HepG2 (cell line): ENCODE measurements around the gene KIAA1958. TPM values are rescaled to one million over a fixed set of nuclear protein-coding genes. Genes with fewer than 3 reads are reported as not detected.

Source experiments
- AHR ChIP-seq: IDR thresholded peaks from 2 replicates; pipeline ENCODE4 v1.6.1; 2018; ENCODE audit warnings: missing genetic modification reagents, missing compliant biosample characterization
- GTF2F1 ChIP-seq: fragments of 150-350 bp; IDR thresholded peaks from 2 replicates; pipeline ENCODE4 v1.6.1; 2014; ENCODE audit warnings: low read length
- HDAC2 ChIP-seq: sonication (generic); formaldehyde crosslinking; IDR thresholded peaks from 2 replicates; pipeline ENCODE4 v1.4.0; 2020; ENCODE audit warnings: missing genetic modification reagents
- HMGXB4 ChIP-seq, 2 experiments: sonication (generic) in 1 of 2; formaldehyde crosslinking in 1 of 2; IDR thresholded peaks; 2 replicates each; pipeline versions ENCODE4 v1.4.0 to v1.6.1; 2018 to 2020; ENCODE audit warnings: missing genetic modification reagents in 2 of 2, borderline replicate concordance in 1 of 2, low read depth in 1 of 2, mild to moderate bottlenecking in 1 of 2, missing biosample characterization in 1 of 2
- KMT2B ChIP-seq: IDR thresholded peaks from 2 replicates; pipeline ENCODE4 v1.6.1; 2016; ENCODE audit warnings: missing genetic modification reagents, missing compliant biosample characterization
- MED1 ChIP-seq: sonication (generic); formaldehyde crosslinking; IDR thresholded peaks from 2 replicates; pipeline ENCODE4 v1.4.0; 2020; ENCODE audit warnings: missing genetic modification reagents
- PAWR ChIP-seq: sonication (generic); formaldehyde crosslinking; IDR thresholded peaks from 2 replicates; pipeline ENCODE4 v1.4.0; 2020; ENCODE audit warnings: missing genetic modification reagents, mild to moderate bottlenecking, borderline replicate concordance
- PLRG1 ChIP-seq: fragments of 450-650 bp; conservative IDR thresholded peaks from 2 replicates; pipeline ENCODE4 v1.6.1; 2016
- RBFOX2 ChIP-seq: fragments of 200-400 bp; formaldehyde crosslinking; IDR thresholded peaks from 2 replicates; pipeline ENCODE4 v1.6.1; 2017; ENCODE audit warnings: low read depth, mild to moderate bottlenecking, low read length
- REXO4 ChIP-seq: sonication (generic); formaldehyde crosslinking; IDR thresholded peaks from 2 replicates; pipeline ENCODE4 v1.8.0; 2022; ENCODE audit warnings: missing genetic modification reagents, mild to moderate bottlenecking, borderline replicate concordance
- RFXAP ChIP-seq: sonication (generic); formaldehyde crosslinking; IDR thresholded peaks from 2 replicates; pipeline ENCODE4 v1.4.0; 2020; ENCODE audit warnings: missing genetic modification reagents, borderline replicate concordance
- SMC3 ChIP-seq: IDR thresholded peaks from 2 replicates; pipeline ENCODE4 v1.6.1; 2011; ENCODE audit warnings: low read length, improper control_type of control experiment
- SNAPC2 ChIP-seq: sonication (generic); formaldehyde crosslinking; IDR thresholded peaks from 2 replicates; pipeline ENCODE4 v1.8.1; 2022; ENCODE audit warnings: mild to moderate bottlenecking, missing genetic modification reagents
- ZNF335 ChIP-seq: sonication (generic); formaldehyde crosslinking; IDR thresholded peaks from 2 replicates; pipeline ENCODE4 v1.4.0; 2020; ENCODE audit warnings: missing genetic modification reagents
- ZNF615 ChIP-seq: sonication (generic); formaldehyde crosslinking; IDR thresholded peaks from 2 replicates; pipeline ENCODE4 v1.5.0; 2020; ENCODE audit warnings: mild to moderate bottlenecking, missing genetic modification reagents, borderline replicate concordance
- ZNF687 ChIP-seq: sonication (generic); formaldehyde crosslinking; IDR thresholded peaks from 2 replicates; pipeline ENCODE4 v1.5.1; 2020; ENCODE audit warnings: mild to moderate bottlenecking, missing genetic modification reagents, moderate library complexity
- ZNF850 ChIP-seq: sonication (generic); formaldehyde crosslinking; conservative IDR thresholded peaks from 2 replicates; pipeline ENCODE4 v1.9.0; 2021; ENCODE audit warnings: mild to moderate bottlenecking, missing genetic modification reagents
- polyA plus RNA-seq, 8 experiments: library from polyadenylated mRNA; depleted of rRNA in 3 of 8; stranded (reverse) in 7 of 8; unstranded in 1 of 8; fragments of >200 nt; fragmentation: Illumina TruSeq in 4 of 8; extraction: Trizol in 4 of 8; gene quantifications; 2 replicates each; pipeline versions ENCODE4 v1.2.1 to v1.2.3, GENCODE V29; 2011 to 2016; ENCODE audit warnings: low read depth in 4 of 8, missing spikeins in 1 of 8, mixed read lengths in 1 of 8; ENCODE audit not compliant: insufficient read depth in 1 of 8
- total RNA-seq, 5 experiments: library from RNA; depleted of rRNA; stranded (reverse); fragments of >200 nt; fragmentation: Illumina TruSeq; extraction: Trizol; gene quantifications; 2 replicates each; pipeline ENCODE4 v1.2.3, GENCODE V29; 2016; ENCODE audit warnings: low read depth in 1 of 5
- TF ChIP-seq, protein P1 (sequence below): sonication (generic); formaldehyde crosslinking; IDR thresholded peaks from 2 replicates; pipeline ENCODE4 v1.5.1; 2020; ENCODE audit warnings: missing genetic modification reagents, mild to moderate bottlenecking, borderline replicate concordance
- TF ChIP-seq, protein P2 (sequence below): IDR thresholded peaks from 2 replicates; pipeline ENCODE4 v1.6.1; 2016; ENCODE audit warnings: missing compliant biosample characterization, missing genetic modification reagents, borderline replicate concordance
- TF ChIP-seq, protein P3 (sequence below): sonication (generic); formaldehyde crosslinking; IDR thresholded peaks from 2 replicates; pipeline ENCODE4 v1.4.0; 2020; ENCODE audit warnings: missing genetic modification reagents, low read depth, mild to moderate bottlenecking, borderline replicate concordance

The KIAA1958 gene
- total and polyA plus RNA-seq, 2 of the 13 experiments (the other 11 are each of a cell fraction or from before 2014, with no cell fraction given), result 8.5 to 10.3 TPM

- TF ChIP-seq HMGXB4 (CRISPR knock-in tag; IDR thresholded peaks at IDR 0.05; ENCODE audit: borderline replicate concordance in 1 of 2, low read depth in 1 of 2) (peak in 1 of 2 experiments; percentile 76; a peak in 3 of 4 replicates), GTF2F1 (no peak), ZNF615 (no peak), KMT2B (CRISPR knock-in tag) (peak; percentile 78; the same call in 1 of the 2 replicates), REXO4 (no peak), SMC3 (peak; percentile 9; the same call in 1 of the 2 replicates), SNAPC2 (CRISPR knock-in tag) (no peak), PLRG1 (no peak), HDAC2 (CRISPR knock-in tag) (0 out of 2 replicates have a peak, but pooled peaks have one; percentile 22), RFXAP (CRISPR knock-in tag) (peak; percentile 39; the same call in 1 of the 2 replicates), ZNF850 (CRISPR knock-in tag) (no peak), PAWR (CRISPR knock-in tag) (no peak), ZNF335 (CRISPR knock-in tag) (no peak), AHR (CRISPR knock-in tag) (0 out of 2 replicates have a peak, but pooled peaks have one; percentile 34), ZNF687 (CRISPR knock-in tag) (peak; percentile 81), MED1 (CRISPR knock-in tag) (peak; percentile 40; the same call in 1 of the 2 replicates), RBFOX2 (peak; percentile 61)
- TF ChIP-seq, protein P1, sequence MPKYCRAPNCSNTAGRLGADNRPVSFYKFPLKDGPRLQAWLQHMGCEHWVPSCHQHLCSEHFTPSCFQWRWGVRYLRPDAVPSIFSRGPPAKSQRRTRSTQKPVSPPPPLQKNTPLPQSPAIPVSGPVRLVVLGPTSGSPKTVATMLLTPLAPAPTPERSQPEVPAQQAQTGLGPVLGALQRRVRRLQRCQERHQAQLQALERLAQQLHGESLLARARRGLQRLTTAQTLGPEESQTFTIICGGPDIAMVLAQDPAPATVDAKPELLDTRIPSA (CRISPR knock-in tag), result 0 out of 2 replicates have a peak, but pooled peaks have one; percentile 36
- TF ChIP-seq, protein P2, sequence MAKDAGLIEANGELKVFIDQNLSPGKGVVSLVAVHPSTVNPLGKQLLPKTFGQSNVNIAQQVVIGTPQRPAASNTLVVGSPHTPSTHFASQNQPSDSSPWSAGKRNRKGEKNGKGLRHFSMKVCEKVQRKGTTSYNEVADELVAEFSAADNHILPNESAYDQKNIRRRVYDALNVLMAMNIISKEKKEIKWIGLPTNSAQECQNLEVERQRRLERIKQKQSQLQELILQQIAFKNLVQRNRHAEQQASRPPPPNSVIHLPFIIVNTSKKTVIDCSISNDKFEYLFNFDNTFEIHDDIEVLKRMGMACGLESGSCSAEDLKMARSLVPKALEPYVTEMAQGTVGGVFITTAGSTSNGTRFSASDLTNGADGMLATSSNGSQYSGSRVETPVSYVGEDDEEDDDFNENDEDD (CRISPR knock-in tag), result peak; percentile 91
- TF ChIP-seq, protein P3, sequence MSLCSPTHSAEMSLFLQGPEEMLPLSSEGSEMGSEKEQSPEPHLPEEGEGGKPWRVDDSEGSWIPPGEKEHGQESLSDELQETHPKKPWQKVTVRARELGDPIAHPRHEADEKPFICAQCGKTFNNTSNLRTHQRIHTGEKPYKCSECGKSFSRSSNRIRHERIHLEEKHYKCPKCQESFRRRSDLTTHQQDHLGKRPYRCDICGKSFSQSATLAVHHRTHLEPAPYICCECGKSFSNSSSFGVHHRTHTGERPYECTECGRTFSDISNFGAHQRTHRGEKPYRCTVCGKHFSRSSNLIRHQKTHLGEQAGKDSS (CRISPR knock-in tag), result no peak
Observed at GRCh38 chr9:112717661-112718331, 231.2 kb downstream of the KIAA1958 start, which contains the start of gene INIP (continued).
